ENCODE measurements around the gene TEAD3.

GRCh38 chr6:35522151-35522550 lies 25.3 kb upstream of the TEAD3 start:
- no peak for TF ChIP-seq EP300 (IDR thresholded peaks at IDR 0.05; ENCODE audit: borderline replicate concordance)
- TF ChIP-seq FOXM1 (IDR thresholded peaks at IDR 0.05; ENCODE audit: borderline replicate concordance, low read depth) = no peak
- TF ChIP-seq RAD21 (IDR thresholded peaks at IDR 0.05; ENCODE audit: low read depth) = no peak
- no peak for TF ChIP-seq CEBPB (IDR thresholded peaks at IDR 0.05)
- TF ChIP-seq, protein P1, sequence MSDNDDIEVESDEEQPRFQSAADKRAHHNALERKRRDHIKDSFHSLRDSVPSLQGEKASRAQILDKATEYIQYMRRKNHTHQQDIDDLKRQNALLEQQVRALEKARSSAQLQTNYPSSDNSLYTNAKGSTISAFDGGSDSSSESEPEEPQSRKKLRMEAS (IDR thresholded peaks at IDR 0.05) = no peak
- TF ChIP-seq TEAD4 (IDR thresholded peaks at IDR 0.05) = no peak
- TF ChIP-seq, protein P2, sequence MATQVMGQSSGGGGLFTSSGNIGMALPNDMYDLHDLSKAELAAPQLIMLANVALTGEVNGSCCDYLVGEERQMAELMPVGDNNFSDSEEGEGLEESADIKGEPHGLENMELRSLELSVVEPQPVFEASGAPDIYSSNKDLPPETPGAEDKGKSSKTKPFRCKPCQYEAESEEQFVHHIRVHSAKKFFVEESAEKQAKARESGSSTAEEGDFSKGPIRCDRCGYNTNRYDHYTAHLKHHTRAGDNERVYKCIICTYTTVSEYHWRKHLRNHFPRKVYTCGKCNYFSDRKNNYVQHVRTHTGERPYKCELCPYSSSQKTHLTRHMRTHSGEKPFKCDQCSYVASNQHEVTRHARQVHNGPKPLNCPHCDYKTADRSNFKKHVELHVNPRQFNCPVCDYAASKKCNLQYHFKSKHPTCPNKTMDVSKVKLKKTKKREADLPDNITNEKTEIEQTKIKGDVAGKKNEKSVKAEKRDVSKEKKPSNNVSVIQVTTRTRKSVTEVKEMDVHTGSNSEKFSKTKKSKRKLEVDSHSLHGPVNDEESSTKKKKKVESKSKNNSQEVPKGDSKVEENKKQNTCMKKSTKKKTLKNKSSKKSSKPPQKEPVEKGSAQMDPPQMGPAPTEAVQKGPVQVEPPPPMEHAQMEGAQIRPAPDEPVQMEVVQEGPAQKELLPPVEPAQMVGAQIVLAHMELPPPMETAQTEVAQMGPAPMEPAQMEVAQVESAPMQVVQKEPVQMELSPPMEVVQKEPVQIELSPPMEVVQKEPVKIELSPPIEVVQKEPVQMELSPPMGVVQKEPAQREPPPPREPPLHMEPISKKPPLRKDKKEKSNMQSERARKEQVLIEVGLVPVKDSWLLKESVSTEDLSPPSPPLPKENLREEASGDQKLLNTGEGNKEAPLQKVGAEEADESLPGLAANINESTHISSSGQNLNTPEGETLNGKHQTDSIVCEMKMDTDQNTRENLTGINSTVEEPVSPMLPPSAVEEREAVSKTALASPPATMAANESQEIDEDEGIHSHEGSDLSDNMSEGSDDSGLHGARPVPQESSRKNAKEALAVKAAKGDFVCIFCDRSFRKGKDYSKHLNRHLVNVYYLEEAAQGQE (IDR thresholded peaks at IDR 0.05; ENCODE audit: low read depth) = no peak
- TF ChIP-seq TAF1 (IDR thresholded peaks at IDR 0.05; ENCODE audit: low read depth) = no peak
